Cardiac fibroblast (primary cell): ENCODE measurements around the gene AK3.

ENCODE experiments used
- DNase-seq, 2 donors: peaks; one replicate each; pipeline versions ENCODE4 v3.0.0 to v3.0.0-alpha.2; 2010; ENCODE audit warnings: low read depth in 2 of 2
- H3K4me3 ChIP-seq, 2 donors: replicated peaks in 1 of 2; 1 replicate in 1 of 2; 2 replicates in 1 of 2; pipeline ENCODE4 v1.5.1; 2011; ENCODE audit warnings: low read depth in 2 of 2, low read length in 2 of 2, mild to moderate bottlenecking in 2 of 2, moderate library complexity in 1 of 2
- CTCF ChIP-seq: IDR thresholded peaks from one replicate; pipeline ENCODE4 v1.5.1; 2011; ENCODE audit warnings: low read depth, mild to moderate bottlenecking, low read length, inconsistent platforms

The AK3 gene

GRCh38 chr9:4680173-4680525 lies 60.9 kb downstream of the AK3 start:
- peak overlapping the region; percentile 91 to 97 for H3K4me3 ChIP-seq
- peak in 1 of 2 donors; percentile 31 for DNase-seq
- no peak for TF ChIP-seq CTCF

- H3K4me3 ChIP-seq: peak within 1 kb of the TSS; percentile 91 to 97
- TF ChIP-seq CTCF: peak; percentile 59
- peak; percentile 96 to 97 for DNase-seq
Observed at GRCh38 chr9:4679268-4680172, 61.5 kb downstream of the AK3 start, which contains the start of gene CDC37L1. TSS of gene CDC37L1 (plus strand) at chr9:4679569. CDS start at chr9:4679768, 199 bp downstream.

- H3K4me3 ChIP-seq: peak overlapping the region; percentile 91 to 97
- peak; percentile 54 to 62 for DNase-seq
- no peak for TF ChIP-seq CTCF
Observed at GRCh38 chr9:4678679-4679267, 62.2 kb downstream of the AK3 start.

- no peak for TF ChIP-seq CTCF
- H3K4me3 ChIP-seq: no peak overlapping the region
- DNase-seq: no peak
Observed at GRCh38 chr9:4677392-4677791, 63.6 kb downstream of the AK3 start.

- no peak overlapping the region for H3K4me3 ChIP-seq
- no peak for TF ChIP-seq CTCF
- peak; percentile 66 to 74 for DNase-seq
Observed at GRCh38 chr9:4674783-4675182, 66.2 kb downstream of the AK3 start.

- DNase-seq: no peak
- TF ChIP-seq CTCF: no peak
Observed at GRCh38 chr9:4671737-4672136, 69.3 kb downstream of the AK3 start.

More at GRCh38 chr9:4671737-4672136, 69.3 kb downstream of the AK3 start:
- no peak overlapping the region for H3K4me3 ChIP-seq
